ENCODE measurements around the gene PHB1. TPM values are rescaled to one million over a fixed set of nuclear protein-coding genes. Genes with fewer than 3 reads are reported as not detected.
"Not testable (repeated sequence)": the region's sequence is repeated elsewhere in the genome, so short reads cannot be mapped to it uniquely, and the experiment has no call there.

Gene PHB1
- total RNA-seq, 1 donor from 2014 or later: 199 TPM

- DNase-seq (ENCODE audit: low read depth, low spot score): no peak
These were observed 33.6 kb downstream of the PHB1 start for GRCh38 chr17:49381033-49381432.

- DNase-seq (ENCODE audit: low read depth, low spot score): no peak
These were observed 34.8 kb downstream of the PHB1 start for GRCh38 chr17:49379926-49380325.

- DNase-seq (ENCODE audit: low read depth, low spot score): no peak
These were observed 36.4 kb downstream of the PHB1 start for GRCh38 chr17:49378311-49378710.

GRCh38 chr17:49375544-49375943, 39.1 kb downstream of the PHB1 start:
- no peak for DNase-seq (ENCODE audit: low read depth, low spot score)

- DNase-seq (ENCODE audit: low read depth, low spot score): no peak
These were observed 41.6 kb downstream of the PHB1 start for GRCh38 chr17:49373115-49373514.

GRCh38 chr17:49372425-49372824, 42.3 kb downstream of the PHB1 start:
- DNase-seq (ENCODE audit: low read depth, low spot score): no peak

- no peak for DNase-seq (ENCODE audit: low read depth, low spot score)
These were observed 43.5 kb downstream of the PHB1 start for GRCh38 chr17:49370971-49371834.

- no peak for DNase-seq (ENCODE audit: low read depth, low spot score)
These were observed 44.9 kb downstream of the PHB1 start for GRCh38 chr17:49369760-49370159.

- no peak for DNase-seq (ENCODE audit: low read depth, low spot score)
These were observed 45.6 kb downstream of the PHB1 start for GRCh38 chr17:49369089-49369488.

GRCh38 chr17:49365667-49366066, 49.0 kb downstream of the PHB1 start:
- DNase-seq (ENCODE audit: low read depth, low spot score): no peak

- not testable (repeated sequence) for DNase-seq (ENCODE audit: low read depth, low spot score)
These were observed 49.6 kb downstream of the PHB1 start for GRCh38 chr17:49365126-49365525.

- DNase-seq (ENCODE audit: low read depth, low spot score): no peak
These were observed 50.6 kb downstream of the PHB1 start for GRCh38 chr17:49364119-49364518.

GRCh38 chr17:49363251-49363650, 51.4 kb downstream of the PHB1 start:
- DNase-seq (ENCODE audit: low read depth, low spot score): no peak

- DNase-seq (ENCODE audit: low read depth, low spot score): no peak
These were observed 52.0 kb downstream of the PHB1 start for GRCh38 chr17:49362723-49363117.

- peak; percentile 20 for DNase-seq (ENCODE audit: low read depth, low spot score)
These were observed 52.6 kb downstream of the PHB1 start, which contains the start of gene ZNF652 for GRCh38 chr17:49361902-49362722. TSS of gene ZNF652 (minus strand) at chr17:49362250. CDS start at chr17:49317725, 44,525 bp downstream.

- DNase-seq (ENCODE audit: low read depth, low spot score): no peak
These were observed 53.4 kb downstream of the PHB1 start for GRCh38 chr17:49361129-49361901.

GRCh38 chr17:49360796-49361128, 53.9 kb downstream of the PHB1 start:
- DNase-seq (ENCODE audit: low read depth, low spot score): no peak

GRCh38 chr17:49359990-49360795, 54.5 kb downstream of the PHB1 start:
- no peak for DNase-seq (ENCODE audit: low read depth, low spot score)

- no peak for DNase-seq (ENCODE audit: low read depth, low spot score)
These were observed 55.9 kb downstream of the PHB1 start for GRCh38 chr17:49358641-49359247.

GRCh38 chr17:49357516-49357915, 57.2 kb downstream of the PHB1 start:
- DNase-seq (ENCODE audit: low read depth, low spot score): no peak
